CD4-positive, alpha-beta T cell treated with Interleukin-6 for 4 hours (primary cell): ENCODE data around the gene ICOSLG.
"Not testable (repeated sequence)": the region's sequence is repeated elsewhere in the genome, so short reads cannot be mapped to it uniquely, and the experiment has no call there.

ENCODE experiments used
- DNase-seq: peaks from one replicate; pipeline ENCODE4 v3.0.0-alpha.2; 2020; ENCODE audit warnings: mixed read lengths

Gene ICOSLG

GRCh38 chr21:44175189-44175588 is 65.6 kb downstream of the ICOSLG start:
- not testable (repeated sequence) for DNase-seq
